D341Med (cell line): ENCODE results near the gene GLIS1.

Source experiments
- DNase-seq: peaks from one replicate; pipeline ENCODE4 v3.0.0; 2012; ENCODE audit warnings: low spot score

Gene GLIS1

DNA sequence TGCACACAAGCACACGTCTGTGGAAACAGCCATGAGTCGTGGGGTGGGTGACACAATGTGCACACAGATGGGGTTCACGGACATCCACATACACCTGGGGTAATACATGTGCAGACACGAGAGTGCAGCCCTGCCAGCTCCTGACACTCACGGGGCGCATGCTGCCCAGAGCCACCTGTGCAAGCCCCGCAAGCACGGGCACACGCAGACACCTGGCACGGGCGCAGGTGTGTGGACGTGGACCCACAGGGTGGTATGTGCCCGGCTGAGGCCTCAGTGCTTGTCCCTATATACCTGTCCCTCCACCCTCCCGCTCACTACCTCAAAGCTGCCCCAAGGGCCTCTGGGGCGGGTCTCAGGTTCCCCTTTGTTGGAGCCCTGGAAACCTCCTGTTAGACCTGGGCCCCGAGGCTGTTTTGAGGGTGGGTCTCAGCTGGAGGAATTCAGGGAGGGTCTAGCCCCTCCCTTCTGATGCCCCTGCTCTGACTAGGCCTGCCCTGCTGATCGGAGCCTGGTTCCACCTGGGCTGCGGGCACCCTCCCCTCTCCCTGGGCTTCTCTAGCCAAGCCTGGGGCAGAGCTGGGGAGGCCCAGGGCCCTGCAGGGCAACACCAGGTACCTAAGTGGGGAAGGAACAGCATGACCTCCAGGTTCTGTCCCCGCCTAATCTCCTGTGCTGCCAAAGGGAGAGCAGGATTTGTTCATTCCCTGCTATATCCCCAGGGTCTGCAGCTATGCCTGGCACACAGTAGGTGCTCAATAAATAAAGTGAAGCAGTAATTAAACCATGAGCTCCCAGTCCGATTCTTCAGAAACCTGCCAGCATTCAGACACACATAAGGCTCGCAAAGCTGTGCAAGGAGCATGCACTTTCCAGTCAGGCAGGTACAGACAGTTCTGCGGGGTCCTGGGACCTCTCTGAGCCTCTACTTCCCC is 230.6 kb downstream of the GLIS1 start:
- DNase-seq = no peak

DNA sequence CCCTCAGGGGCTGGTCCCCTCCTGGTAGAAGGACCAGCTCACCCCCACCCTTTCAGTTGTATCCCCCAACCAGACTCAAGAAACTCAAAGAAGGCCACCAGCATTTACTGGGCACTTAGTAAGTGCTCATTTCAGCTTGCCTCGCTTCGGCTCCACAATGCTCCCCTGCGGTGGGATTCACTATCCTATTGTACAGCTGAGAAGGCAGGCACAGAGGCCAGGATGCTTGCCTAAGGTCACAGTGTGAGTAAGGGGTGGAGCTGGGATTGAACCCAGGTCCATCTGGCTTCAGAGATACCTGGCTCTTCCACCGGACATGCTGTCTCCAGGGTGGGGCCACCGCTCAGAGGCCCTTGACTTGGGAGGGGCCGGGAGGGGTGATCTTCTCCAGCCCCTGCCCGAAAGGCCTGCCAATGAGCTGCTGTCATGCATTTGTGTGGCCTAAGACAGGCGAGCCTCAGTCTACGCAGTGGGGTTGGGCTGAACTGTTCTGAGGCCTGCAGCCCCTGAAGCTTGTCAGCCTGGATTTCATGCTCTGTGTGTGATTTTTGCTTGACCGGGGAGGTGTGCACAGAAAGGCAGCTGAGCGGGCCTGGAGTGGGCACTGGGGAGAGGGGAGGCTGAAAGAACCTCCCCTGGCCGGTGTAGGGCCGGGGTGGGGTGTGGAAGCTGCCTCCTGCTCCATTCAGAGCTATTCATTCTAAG is 231.7 kb downstream of the GLIS1 start:
- DNase-seq = no peak

- no peak for DNase-seq
Observed at GRCh38 chr1:53506355-53507050, 232.5 kb downstream of the GLIS1 start.

DNA sequence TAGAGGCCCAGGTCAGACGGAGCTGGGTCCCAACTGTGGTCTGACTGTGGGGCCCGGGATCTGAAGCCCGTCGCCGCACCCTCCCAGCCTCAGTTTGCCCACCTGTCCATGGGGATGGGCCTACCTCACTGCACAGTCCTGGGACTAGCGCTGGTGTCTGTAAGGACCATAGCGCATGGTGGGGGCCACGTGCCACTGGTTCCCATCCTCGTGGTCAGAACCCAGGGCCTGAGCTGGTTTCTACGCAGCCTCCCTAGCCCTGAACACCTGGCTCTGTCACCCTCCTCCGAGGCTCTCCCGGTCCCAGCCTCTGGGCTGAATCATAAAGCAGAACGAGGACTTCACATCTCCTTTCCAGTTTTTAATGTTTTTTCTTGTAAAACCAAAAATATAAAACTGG is 233.1 kb downstream of the GLIS1 start:
- no peak for DNase-seq

- no peak for DNase-seq
Observed at GRCh38 chr1:53505401-53505800, 233.6 kb downstream of the GLIS1 start.

- no peak for DNase-seq
Observed at GRCh38 chr1:53504901-53505300, 234.1 kb downstream of the GLIS1 start.

DNA sequence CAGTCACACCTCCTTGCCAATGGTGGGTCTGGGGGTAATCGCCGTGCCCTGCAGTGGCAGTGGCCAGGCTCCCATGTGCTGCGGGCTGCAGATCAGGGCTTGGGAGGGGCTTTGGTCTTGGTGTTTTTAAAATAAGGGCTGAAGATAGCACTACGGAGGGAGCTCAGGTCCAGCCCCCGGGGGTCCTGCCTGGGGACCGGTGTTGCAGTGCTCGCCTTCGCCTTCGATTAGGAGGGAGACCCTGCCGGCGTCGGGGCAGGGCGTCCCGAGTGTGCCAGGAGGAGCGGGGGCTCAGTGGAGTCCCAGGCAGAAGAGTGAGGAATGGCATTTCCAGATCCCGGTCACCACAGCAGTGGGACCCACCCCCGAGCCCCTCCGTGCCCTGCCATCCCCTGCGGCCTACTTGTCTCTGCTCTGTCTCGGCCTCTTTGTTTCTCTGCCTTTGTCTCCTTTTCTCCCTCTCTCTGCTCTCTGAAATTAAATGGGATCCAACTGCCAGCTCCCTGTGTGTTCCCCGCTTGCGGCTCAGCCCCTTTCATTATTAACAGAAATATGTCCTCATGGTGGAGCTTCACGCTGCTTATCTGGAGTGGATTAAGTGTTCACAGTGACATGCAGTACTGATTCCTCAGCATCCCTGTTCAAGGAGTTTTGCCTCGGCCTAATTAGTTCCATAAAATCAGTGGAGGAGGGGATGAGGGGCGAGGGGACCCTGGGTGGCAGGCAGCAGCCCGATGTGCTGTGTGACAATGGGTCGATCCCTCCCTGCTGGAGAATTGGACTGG is 235.3 kb downstream of the GLIS1 start:
- DNase-seq = no peak

DNA sequence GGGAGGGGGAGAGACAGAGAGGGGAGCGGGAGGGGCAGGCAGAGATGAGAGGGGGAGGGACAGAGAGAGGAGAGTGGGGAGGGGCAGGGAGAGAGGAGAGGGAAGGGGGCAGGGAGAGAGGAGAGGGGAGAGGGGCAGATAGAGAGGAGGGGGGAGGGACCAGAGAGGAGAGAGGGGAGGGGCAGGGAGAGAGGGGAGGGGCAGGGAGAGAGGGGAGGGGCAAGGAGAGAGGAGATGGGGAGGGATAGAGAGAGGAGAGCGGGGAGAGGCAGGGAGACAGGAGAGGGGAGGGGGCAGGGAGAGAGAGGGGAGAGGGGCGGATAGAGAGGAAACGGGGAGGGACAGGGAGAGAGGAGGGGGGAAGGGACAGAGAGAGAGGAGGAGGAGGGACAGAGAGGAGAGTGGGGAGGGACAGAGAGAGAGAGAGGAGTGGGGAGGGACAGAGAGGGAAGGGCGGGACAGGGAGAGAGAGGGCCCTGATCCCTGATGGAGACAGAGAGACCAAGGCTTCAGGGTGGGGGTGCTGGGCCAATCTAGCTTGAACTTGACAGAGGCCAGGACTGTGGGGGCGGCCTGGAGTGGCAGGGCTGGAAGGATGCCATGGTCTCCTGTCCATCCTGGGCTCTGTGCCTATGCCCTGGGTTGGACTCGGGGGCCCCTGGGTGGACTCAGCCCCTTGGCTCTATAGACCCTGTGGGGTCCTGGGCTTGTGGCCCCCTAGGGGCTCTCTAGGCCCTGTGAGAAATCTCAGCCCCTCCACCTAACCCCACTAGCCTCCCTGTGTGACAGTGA is 236.1 kb downstream of the GLIS1 start:
- no peak for DNase-seq

- DNase-seq = no peak
Observed at GRCh38 chr1:53501065-53502005, 237.6 kb downstream of the GLIS1 start.

DNA sequence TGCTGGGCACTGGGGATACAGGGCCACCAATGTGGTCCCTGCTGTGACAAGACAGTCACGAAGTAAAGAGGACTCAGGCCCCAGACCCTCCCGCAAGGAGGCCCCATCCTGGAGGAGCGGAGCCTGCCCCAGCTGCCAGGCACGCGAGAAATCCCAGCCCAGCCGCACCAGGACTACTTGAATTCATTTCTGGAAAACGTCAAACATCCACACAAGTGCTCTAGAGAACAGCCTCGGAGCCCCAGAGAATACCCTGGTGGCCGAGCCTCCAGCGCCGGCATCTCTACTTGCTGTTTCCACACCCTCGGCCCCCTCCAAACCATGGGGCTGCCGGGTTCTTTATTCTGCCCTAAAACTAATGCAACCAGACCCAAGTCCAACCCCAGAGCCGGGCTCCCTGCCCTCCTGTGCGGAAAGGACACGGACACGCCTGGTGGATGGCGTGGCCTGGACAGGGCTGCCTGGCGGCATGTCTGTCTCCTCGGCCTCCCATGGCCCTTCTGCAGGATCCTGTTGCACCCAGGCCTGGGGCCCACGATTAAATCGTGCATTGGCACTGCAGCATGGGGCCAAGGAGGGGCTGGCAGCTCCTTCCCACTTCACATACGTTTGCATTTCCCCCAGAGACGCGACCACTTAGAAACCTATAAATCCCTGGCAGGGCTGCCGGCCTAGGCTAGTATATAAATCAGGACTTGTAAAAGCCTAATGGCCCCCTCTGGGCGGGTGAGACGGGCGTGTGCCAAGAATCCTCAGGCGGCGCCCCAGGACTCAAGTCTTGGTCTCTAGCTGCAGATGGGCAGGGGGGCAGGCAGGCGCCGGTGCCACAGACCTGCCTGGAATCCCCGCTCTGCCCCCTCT is 238.5 kb downstream of the GLIS1 start:
- no peak for DNase-seq

DNA sequence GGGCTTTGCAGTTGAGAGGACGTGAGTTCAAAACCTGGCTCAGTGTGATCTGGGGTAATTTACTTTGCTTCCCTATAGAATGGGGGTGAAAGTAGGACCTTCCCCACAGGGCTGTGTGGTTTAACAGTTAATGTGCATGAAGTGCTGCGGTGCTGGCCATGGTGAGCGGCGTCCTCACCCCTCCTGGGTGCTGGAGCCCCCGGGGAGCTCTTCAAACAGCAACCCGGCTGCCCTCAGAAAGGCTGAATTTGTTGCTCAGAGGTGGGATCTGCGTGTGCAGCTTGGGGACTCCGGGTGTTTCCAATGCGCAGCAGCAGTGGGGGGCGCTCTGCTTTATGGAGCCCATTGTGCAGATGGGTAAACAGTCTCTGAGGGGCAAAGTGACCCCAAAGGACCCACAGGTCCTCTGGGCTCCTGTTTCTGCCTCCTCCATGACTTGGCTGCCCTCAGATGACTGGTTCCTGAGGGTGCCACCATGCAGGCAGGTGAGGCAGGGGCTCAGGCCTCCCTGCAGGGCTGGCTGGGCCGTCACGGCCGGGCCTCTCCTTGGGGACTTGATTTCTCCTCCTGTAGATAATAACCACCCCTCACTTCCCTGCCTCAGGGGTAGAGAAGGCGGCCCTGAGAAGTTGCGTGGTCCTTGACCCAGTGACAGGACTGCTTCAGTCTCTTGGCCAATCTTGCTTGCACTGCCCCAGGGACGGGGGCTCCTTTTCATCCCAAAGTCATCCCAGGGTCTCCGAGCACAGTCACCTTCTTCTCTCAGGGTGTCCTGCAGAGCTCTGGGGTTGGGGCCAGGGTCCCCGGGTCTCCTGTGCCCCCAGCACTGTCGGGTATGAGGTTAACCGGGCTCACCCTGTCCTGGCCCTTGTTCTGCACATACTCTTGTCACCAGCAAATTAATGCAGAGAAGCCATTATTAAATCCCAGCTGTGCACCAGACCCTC is 239.4 kb downstream of the GLIS1 start:
- no peak for DNase-seq

DNA sequence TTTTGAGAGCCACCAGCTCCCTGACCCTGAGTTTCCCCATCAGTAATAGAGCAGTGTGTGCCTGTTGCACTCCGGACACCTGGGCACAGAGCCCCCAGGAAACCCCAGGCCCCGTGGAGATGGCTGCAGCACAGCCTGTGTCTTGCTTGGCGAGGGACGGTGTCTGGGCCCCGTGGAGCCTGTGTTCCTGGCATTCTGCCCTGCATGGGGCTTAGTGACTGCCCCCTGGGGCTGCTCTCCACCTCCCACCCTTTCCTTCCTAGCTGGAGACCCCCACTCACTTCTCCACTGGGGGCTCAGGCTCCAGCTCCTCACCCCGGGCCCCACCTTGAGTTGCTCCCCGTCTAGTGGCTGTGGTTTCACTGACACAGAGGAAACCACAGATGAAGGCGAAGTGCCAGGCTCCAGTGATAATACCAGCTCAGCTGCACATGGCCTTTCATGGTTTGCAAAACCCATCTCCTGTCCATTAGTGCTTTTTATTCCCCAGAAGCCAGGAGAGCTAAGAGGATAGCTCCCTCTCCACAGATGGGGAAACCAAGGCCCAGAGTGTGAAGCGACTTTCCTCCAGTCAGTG is 240.3 kb downstream of the GLIS1 start:
- DNase-seq = no peak

GRCh38 chr1:53495633-53496345 is 243.2 kb downstream of the GLIS1 start:
- DNase-seq = no peak

- no peak for DNase-seq
Observed at GRCh38 chr1:53490351-53490750, 248.6 kb downstream of the GLIS1 start.

GRCh38 chr1:53486395-53487026 is 252.5 kb downstream of the GLIS1 start:
- no peak for DNase-seq
